Subcutaneous adipose tissue (tissue), 4 donors: ENCODE measurements around the gene PRR33. TPM values are rescaled to one million over a fixed set of nuclear protein-coding genes. Genes with fewer than 3 reads are reported as not detected.

ENCODE experiments used
- total RNA-seq, 4 donors: library from RNA; depleted of rRNA; stranded (reverse); fragments of >200 nt; gene quantifications; one replicate each; pipeline ENCODE4 v1.1.0, GENCODE V29; 2016
- TF ChIP-seq, protein P1 (sequence below): fragments of 450-650 bp; IDR thresholded peaks from one replicate; pipeline ENCODE4 v1.5.1; 2016; ENCODE audit warnings: low read depth, mild to moderate bottlenecking, control low read depth, antibody characterized with exemption, moderate library complexity

The PRR33 gene
- total RNA-seq, 4 donors from 2014 or later = not detected

DNA sequence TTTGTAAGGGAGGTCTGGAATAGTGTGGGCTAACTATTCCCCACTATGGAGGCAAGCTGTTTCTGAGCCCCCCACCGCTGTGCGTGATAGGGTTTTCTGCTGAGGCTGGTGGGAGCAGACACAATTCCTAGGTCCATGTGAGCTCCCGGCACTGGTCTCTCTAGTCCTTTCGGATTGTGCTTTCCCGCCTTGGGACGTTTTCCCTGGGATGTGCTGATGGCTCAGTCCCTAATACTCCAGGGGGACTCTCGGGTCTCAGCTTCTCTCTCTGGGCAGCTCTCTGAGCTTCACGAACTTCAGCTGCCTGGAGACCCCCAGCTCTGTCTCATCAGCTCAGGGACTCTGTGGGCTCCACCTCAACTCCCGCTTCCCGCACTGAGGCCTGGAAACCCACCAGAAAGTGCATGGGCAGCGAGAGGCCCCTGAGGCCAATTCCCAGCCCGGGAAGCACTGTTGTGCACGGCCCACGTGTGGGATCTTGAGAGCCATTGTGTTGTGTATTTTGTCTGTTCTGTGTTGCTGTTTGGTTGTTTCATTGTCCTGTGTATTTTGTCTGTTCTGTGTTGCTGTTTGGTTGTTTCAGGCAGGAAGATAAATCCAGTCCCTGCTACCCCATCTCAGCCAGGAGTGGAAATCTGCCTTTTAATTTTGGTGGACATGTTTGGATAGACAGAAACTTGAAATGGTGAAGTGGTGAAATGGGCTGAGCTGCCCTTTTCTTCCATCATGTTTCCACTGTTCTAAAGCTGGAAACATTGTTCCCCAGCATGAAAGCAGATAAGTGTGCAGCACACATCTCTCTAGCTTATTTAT, 15.1 kb upstream of the PRR33 start:
- TF ChIP-seq, protein P1, sequence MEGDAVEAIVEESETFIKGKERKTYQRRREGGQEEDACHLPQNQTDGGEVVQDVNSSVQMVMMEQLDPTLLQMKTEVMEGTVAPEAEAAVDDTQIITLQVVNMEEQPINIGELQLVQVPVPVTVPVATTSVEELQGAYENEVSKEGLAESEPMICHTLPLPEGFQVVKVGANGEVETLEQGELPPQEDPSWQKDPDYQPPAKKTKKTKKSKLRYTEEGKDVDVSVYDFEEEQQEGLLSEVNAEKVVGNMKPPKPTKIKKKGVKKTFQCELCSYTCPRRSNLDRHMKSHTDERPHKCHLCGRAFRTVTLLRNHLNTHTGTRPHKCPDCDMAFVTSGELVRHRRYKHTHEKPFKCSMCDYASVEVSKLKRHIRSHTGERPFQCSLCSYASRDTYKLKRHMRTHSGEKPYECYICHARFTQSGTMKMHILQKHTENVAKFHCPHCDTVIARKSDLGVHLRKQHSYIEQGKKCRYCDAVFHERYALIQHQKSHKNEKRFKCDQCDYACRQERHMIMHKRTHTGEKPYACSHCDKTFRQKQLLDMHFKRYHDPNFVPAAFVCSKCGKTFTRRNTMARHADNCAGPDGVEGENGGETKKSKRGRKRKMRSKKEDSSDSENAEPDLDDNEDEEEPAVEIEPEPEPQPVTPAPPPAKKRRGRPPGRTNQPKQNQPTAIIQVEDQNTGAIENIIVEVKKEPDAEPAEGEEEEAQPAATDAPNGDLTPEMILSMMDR = no peak

DNA sequence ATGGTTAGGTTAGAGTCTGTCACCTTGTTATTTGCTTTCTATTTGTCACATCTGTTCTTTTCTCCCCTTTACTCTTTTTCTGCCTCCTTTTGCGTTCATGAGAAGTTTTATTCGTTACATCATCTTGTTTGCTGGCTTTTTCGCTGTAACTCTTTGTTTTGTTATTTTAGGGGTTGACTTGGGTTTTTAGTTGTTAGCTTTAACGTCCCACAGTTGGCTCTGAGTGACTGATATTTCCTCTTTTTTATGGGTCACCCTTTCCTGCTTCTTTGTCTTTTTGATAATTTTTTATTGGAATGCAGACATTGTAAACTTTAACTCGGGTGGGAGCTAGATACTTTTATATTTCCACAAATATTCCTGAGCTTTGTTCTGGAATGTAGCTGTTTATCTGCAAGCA, 14.5 kb upstream of the PRR33 start:
- TF ChIP-seq, protein P1 = no peak

DNA sequence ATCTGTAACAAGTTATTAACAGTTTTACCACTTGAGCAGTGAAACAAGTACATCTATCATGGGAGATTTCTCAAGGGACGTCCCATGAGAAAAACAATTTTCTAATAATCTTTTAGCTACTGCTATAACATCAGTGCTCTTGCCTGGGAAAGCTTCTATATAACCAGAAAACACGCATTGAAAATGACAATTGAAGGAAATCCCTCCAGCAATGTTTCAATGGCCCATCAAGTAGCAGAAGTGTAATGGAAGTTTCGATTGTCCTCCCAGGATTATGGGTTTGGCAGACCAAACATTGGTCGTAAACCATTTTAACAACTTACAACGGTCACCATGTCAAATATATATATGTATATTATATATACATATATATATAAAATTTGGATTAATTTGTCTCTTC, 8.0 kb upstream of the PRR33 start:
- TF ChIP-seq, protein P1 = no peak

DNA sequence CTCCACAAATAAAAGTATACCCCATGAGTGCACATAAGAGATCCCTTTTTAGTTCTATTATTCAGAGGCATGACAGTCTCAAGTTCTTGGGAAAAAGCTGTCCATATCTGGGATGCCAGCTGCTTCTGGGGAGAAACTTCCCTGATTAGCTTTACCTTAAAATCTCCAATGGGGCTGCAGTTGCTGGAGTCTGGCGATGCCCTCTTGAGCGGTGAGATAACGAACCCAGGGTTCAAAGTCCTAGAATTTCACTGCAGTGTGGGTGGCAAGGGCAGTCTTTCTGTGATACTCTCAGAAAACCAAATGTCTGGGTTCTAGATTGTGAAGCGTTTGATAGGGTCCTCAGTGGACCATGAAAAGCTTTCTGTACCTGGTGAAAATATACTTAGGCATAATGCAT, 7.4 kb upstream of the PRR33 start:
- TF ChIP-seq, protein P1 = no peak

DNA sequence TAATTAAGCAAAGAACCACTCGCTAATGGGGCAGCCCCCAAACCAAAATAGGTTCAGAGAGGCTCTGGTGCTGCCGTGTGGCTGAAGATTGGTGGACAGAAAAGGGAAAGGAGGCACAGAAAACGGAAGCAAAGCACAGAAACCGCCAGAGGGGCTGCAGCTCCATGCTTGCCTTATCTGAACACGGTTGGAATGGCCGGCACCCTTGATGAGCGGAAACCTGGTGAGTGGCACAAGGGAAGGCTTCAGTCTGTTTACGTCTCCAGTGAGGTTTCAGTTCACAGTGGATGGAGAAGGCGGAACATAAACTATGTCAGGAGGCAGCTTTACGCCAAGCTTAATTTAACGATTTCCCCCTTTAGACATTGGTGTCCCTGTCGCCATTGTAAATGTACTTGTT, 5.2 kb upstream of the PRR33 start:
- TF ChIP-seq, protein P1 = no peak

DNA sequence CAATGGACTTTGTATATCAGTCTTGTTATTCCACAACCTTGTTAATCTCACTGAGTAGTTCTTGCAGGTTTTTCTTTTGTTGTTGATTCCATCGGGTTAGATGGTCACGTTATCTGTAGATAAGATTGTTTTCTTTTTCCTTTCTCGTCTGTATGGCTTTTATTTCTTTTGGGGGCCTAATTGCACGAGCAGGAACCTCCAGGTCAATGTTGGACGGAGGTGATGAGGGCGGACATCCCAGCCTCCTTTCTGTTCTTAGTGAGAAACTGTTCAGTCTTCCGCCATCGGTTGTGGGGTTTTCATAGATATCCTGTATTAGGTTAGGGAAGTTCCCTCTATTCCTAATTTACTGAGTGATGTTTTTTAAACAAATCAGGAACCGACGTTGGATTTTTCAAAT, 4.8 kb upstream of the PRR33 start:
- TF ChIP-seq, protein P1 = no peak

DNA sequence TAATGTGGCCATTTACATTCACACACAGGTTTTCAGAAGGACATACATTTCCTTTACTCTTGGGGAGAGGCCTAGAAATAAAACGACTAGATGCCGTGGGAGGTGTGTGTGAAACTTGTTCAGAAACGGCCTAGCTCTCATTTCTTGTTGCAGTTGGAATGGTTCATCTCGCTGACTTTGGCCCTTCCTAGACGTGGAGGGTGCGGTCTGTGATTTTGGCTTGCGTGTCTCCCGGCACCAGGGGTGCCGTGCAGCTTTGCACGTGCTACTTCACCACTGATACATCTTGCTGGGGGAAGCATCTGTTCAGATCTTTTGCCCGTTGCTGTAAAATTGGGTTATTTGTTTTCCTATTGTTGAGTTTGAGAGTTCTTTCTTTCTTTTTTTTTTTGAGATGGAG, 3.1 kb upstream of the PRR33 start:
- TF ChIP-seq, protein P1 = no peak
